ENCODE measurements around the gene AFF3. TPM values are rescaled to one million over a fixed set of nuclear protein-coding genes. Genes with fewer than 3 reads are reported as not detected.

AFF3 gene
- total and polyA plus RNA-seq, 2 of the 8 experiments (the other 6 are each of a cell fraction or from before 2014, with no cell fraction given) = 0.27 to 3.0 TPM

- Histone ChIP-seq H3K4me1 (replicated peaks in 1 of 4; ENCODE audit: control insufficient read depth in 3 of 4, insufficient read depth in 4 of 4, low read length in 3 of 4) (peaks cover 0 to 3% (median 0%) of the 10 kb centered on the region in 4 experiments; a peak in 3 of 7 replicates), H3K79me2 (ENCODE audit: control insufficient read depth in 1 of 2, insufficient read depth in 2 of 2, low read length in 2 of 2) (no peaks in the 10 kb centered on the region), H4K5ac (ENCODE audit: insufficient read length, low read depth, low read length) (no peak overlapping the region), H3K4me2 (ENCODE audit: insufficient read depth in 1 of 2, low read depth in 2 of 2, low read length in 2 of 2) (no peak overlapping the region), H3K4me3 (ENCODE audit: extremely low read depth in 1 of 4, insufficient read depth in 2 of 4, low read depth in 3 of 4, low read length in 4 of 4) (no peak overlapping the region), H3K4ac (replicated peaks; ENCODE audit: insufficient read length, low read depth, low read length) (no peak overlapping the region), H3K27ac (ENCODE audit: low read depth, low read length) (no peak overlapping the region), H4K8ac (ENCODE audit: extremely low read depth, insufficient read depth, low read length) (no peak overlapping the region), H3K14ac (ENCODE audit: insufficient read length) (no peak overlapping the region), H3K9me3 (ENCODE audit: insufficient read depth in 2 of 2, low read depth in 1 of 2, low read length in 1 of 2) (no peaks in the 10 kb centered on the region), H3K79me1 (ENCODE audit: low read depth, low read length) (no peaks in the 10 kb centered on the region), H3K23me2 (ENCODE audit: low read depth, low read length) (no peaks in the 10 kb centered on the region), H2BK15ac (ENCODE audit: low read length) (no peak overlapping the region), H4K20me1 (replicated peaks in 1 of 2; ENCODE audit: control insufficient read depth in 1 of 2, insufficient read depth in 2 of 2, low read length in 2 of 2) (no peaks in the 10 kb centered on the region), H2BK12ac (ENCODE audit: low read depth, low read length) (no peak overlapping the region), H2AK5ac (ENCODE audit: low read depth, low read length) (no peak overlapping the region), H2BK5ac (ENCODE audit: low read depth, low read length) (no peak overlapping the region), H2AFZ (ENCODE audit: low read length) (no peak overlapping the region), H2BK120ac (replicated peaks; ENCODE audit: low read depth, low read length) (no peak overlapping the region), H3K36me3 (ENCODE audit: control insufficient read depth in 2 of 4, insufficient read depth in 4 of 4, low read length in 3 of 4) (no peaks in the 10 kb centered on the region), H3K23ac (ENCODE audit: insufficient read length) (no peak overlapping the region), H3K18ac (ENCODE audit: extremely low read depth, low read length) (no peak overlapping the region), H3K27me3 (replicated peaks in 1 of 4; ENCODE audit: control insufficient read depth in 3 of 4, extremely low read depth in 1 of 4, insufficient read depth in 3 of 4, low read length in 3 of 4) (no peaks in the 10 kb centered on the region), H3K56ac (replicated peaks; ENCODE audit: insufficient read length, low read depth, low read length) (no peak overlapping the region), H3K9ac (replicated peaks in 1 of 4; ENCODE audit: extremely low read depth in 1 of 4, low read depth in 3 of 4, low read length in 3 of 4) (no peak overlapping the region), H4K91ac (replicated peaks; ENCODE audit: insufficient read length, low read length) (no peak overlapping the region), H2BK20ac (ENCODE audit: low read length) (no peak overlapping the region)
- TF ChIP-seq NRF1 (IDR thresholded peaks at IDR 0.05; ENCODE audit: low read depth, low read length) (no peak), TCF12 (IDR thresholded peaks at IDR 0.05; ENCODE audit: low read depth, low read length) (no peak), NANOG (IDR thresholded peaks at IDR 0.05; ENCODE audit: insufficient read depth, low read depth, low read length, poor library complexity, severe bottlenecking) (no peak), SAP30 (IDR thresholded peaks at IDR 0.05; ENCODE audit: insufficient read depth, insufficient replicate concordance, low read length) (no peak), CBX8 (IDR thresholded peaks at IDR 0.05; ENCODE audit: borderline replicate concordance, low read depth, low read length) (no peak), CTCF (IDR thresholded peaks at IDR 0.05; ENCODE audit: control extremely low read depth in 1 of 3, insufficient read depth in 1 of 3, low read depth in 1 of 3, low read length in 3 of 3) (no peak), SP2 (IDR thresholded peaks at IDR 0.05; ENCODE audit: low read length) (no peak), SRF (IDR thresholded peaks at IDR 0.05; ENCODE audit: low read depth, low read length) (no peak), JUND (IDR thresholded peaks at IDR 0.05; ENCODE audit: low read length) (no peak)
- WGBS, 2 experiments (ENCODE audit: extremely low coverage in 1 of 2, insufficient coverage in 1 of 2, insufficient read length in 1 of 2, insufficient replicate concordance in 2 of 2, low coverage in 1 of 2, low lambda C conversion rate in 2 of 2, missing lambda C conversion rate in 1 of 2) = 66% methylated on average over 16 of the region's 20 CpGs; no CpG with 5 or more reads in 1 of the 2 experiments
- ChIA-PET CTCF (ENCODE audit: partially characterized antibody) (interaction anchor here (1.7 to 5.1 kb wide), 2 partner anchors 15 to 38 kb away, joined by 3 to 21 read pairs; no protein-coding TSS in a partner anchor), POLR2A (ENCODE audit: partially characterized antibody) (no interaction called here)
- no peak for FAIRE-seq
- DNase-seq (ENCODE audit: low read depth in 1 of 2, low spot score in 2 of 2) = peak in 1 of 2 experiments; percentile 52
Measured at GRCh38 chr2:99600981-99601651, 541.3 kb downstream of the AFF3 start.
